HG03135 (cell line): ENCODE results near the gene GCNT1.
"Not testable (repeated sequence)": the region's sequence is repeated elsewhere in the genome, so short reads cannot be mapped to it uniquely, and the experiment has no call there.

Experiments
- ATAC-seq: cut with Tn5 transposase; IDR thresholded peaks from one replicate; pipeline ENCODE4 v1.9.1; 2021; ENCODE audit warnings: mild to moderate bottlenecking, moderate library complexity; ENCODE audit not compliant: unreplicated experiment

The GCNT1 gene

GRCh38 chr9:76479337-76479736 is 20.4 kb downstream of the GCNT1 start:
- ATAC-seq = not testable (repeated sequence)

- ATAC-seq = no peak
These were observed 27.2 kb downstream of the GCNT1 start for GRCh38 chr9:76486151-76486550.

GRCh38 chr9:76490249-76490990 is 31.4 kb downstream of the GCNT1 start:
- ATAC-seq = no peak

GRCh38 chr9:76491056-76491455 is 32.1 kb downstream of the GCNT1 start:
- not testable (repeated sequence) for ATAC-seq

DNA sequence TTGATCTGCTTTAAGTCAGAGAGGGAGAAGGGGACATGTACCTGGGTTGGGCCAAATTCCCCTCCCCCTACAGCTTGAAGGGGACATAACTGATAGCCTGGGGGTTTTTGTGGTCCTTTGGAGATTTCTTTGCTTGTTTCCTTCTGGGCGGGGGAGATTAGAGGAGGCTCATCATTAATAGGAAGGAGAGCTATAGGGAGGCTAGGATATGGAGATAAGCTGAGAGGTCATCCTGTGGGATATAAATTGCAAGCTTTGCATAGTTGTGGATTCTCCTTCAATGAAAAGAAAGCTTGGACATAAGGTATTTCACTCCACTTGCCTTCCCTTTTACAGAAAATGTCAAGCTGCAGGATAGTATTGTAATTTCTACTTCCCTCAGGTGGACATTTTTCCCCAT is 34.5 kb downstream of the GCNT1 start:
- ATAC-seq = not testable (repeated sequence)

GRCh38 chr9:76500061-76500460 is 41.1 kb downstream of the GCNT1 start:
- no peak for ATAC-seq

DNA sequence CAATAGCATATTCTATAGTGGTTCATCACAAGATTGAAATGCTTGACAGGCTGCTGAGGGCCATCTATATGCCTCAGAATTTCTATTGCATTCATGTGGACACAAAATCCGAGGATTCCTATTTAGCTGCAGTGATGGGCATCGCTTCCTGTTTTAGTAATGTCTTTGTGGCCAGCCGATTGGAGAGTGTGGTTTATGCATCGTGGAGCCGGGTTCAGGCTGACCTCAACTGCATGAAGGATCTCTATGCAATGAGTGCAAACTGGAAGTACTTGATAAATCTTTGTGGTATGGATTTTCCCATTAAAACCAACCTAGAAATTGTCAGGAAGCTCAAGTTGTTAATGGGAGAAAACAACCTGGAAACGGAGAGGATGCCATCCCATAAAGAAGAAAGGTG is 43.8 kb downstream of the GCNT1 start:
- ATAC-seq = no peak

DNA sequence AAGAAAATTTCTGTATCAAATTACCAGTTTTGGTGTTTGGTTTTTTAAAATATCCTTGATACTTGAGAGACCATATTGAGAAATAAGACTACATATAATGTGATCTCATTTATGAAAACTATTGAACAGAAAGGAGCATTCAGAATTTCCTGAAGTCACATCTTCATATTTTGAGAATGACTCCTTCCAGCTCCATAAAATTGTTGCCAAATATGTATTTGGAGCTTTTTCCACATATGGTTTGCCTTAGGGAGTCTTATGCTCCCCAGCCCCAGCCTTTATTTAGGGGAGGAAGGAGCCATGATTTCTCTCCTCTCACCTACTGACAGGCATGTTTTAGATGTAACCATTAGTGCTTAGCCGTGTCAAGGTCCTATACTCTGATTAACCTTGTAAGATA is 51.1 kb downstream of the GCNT1 start:
- no peak for ATAC-seq

DNA sequence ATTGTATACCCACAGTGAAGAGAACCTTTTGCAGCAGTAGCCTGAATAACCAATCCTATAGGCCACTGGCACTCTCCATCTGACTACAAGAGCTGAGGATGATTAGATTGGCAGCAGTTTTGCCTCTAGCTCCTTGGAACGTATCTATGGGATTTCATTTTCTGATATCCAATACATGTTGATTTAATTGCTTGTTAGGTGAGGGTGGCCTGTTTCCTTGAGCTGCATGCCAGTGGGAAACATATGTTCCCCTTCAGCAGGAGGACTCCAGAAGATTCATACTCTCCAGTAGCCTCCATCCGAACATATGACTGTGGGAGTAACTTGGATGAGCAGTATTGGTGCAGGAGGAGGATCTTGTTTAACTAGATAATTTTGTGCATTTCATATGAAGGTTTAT is 51.5 kb downstream of the GCNT1 start:
- no peak for ATAC-seq

DNA sequence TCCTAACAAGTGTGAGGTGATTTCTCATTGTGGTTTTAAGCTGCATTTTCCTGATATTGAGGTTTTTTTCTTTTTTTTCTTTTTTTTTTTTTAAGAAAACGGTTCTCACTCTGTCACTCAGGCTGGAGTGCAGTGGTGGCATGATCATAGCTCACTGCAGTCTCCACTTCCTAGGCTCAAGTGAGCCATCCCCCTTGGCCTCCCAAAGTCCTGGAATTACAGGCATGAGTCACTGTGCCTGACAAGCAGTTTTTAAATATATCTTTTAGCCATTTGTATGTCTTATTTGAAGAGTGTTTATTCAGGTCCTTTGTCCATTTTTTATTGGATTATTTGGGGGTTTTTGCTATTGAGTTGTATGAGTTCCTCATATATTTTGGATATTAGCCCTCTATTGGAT is 53.8 kb downstream of the GCNT1 start:
- no peak for ATAC-seq

- ATAC-seq = no peak
These were observed 57.4 kb downstream of the GCNT1 start for GRCh38 chr9:76516350-76516749.

GRCh38 chr9:76516871-76517270 is 57.9 kb downstream of the GCNT1 start:
- no peak for ATAC-seq

DNA sequence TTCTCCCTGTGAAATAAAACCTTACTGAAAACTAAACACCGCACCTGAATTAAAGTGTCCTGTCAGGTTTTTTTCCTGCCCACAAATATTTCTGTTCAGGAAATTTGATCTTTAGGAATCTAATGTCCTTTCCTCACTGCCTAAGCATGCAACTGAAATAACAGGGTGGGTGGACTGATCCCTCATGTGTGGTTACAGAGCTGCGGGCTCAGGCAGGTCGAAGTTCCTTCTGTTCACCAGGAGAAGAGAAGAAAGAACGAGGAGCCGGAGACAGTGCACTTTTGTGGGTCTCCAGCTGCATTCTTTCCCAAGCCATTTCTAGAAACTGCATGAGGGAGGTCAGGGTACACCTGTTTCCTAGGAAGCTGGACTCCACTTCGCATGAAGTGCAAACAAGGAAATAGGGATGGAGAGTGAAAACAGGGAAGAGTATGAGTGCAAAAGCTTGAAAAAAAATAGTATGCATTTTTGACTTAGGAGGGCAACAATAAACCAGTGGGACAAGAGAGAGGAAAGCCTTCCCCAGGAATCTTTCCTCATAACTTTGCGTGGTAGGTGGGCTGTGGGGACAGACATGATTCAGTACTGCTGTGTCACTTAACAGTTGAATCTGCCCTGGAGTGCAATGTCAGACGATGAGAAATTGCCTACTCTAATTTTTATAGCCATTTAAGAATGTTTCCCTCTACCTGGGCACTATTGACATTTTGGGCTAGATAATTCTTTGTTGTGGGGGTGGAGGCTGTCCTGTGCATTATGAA is 60.3 kb downstream of the GCNT1 start:
- no peak for ATAC-seq

DNA sequence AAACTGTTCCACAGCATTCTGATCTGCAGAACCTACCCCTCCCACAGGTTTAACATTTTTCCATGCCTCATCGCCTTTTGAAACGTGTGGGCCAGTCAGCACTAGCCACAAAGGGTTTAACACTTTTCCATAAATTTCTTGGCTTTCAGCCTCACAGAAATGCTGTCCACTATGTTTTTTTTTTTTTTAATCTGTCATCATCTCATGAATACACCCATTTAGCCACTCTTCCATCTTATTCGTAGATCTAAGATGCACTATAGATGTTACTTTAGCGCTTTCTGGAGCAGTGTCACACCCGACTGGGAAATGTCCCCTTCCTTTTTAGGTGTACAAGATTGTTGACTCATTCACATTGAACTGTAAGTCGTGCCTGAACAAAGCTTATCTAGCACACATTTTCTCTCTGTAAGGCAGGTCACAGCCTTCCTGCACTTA is 62.3 kb downstream of the GCNT1 start:
- no peak for ATAC-seq

DNA sequence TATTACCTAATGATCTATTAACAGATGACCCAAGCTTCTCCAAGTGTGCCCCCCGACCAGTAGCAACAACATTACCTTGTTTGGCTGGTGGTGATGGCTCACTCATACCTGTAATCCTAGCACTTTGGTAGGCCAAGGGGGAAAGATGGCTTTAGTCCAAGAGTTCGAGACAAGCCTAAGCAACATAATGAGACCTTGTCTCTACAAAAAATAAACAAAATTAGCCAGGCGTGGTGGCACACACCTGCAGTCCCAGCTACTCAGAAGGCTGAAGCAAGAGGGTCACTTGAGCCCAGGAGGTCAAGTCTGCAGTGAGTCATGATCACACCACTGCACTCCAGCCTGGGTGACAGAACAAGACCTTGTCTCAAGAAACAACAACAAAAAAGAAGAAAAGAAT is 62.9 kb downstream of the GCNT1 start:
- no peak for ATAC-seq

GRCh38 chr9:76523617-76524200 is 64.7 kb downstream of the GCNT1 start:
- ATAC-seq = not testable (repeated sequence)

- no peak for ATAC-seq
These were observed 66.2 kb downstream of the GCNT1 start for GRCh38 chr9:76525196-76525595.

- no peak for ATAC-seq
These were observed 67.0 kb downstream of the GCNT1 start for GRCh38 chr9:76526026-76526425.

DNA sequence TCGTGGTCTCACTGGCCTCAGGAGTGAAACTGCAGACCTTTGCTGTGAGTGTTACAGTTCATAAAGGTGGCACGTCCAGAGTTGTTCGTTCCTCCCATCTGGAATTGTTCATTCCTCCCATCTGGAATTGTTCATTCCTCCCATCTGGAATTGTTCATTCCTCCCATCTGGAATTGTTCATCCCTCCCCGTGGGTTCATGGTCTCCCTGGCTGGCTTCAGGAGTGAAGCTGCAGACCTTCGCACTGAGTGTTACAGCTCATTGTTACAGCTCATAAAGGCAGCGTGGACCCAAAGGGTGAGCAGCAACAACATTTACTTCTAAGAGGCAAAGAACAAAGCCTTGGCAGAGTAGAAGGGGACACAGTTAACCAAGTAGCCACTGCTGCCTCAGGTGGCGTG is 69.1 kb downstream of the GCNT1 start:
- ATAC-seq = no peak

GRCh38 chr9:76528642-76529190 is 69.7 kb downstream of the GCNT1 start:
- ATAC-seq = no peak

- no peak for ATAC-seq
These were observed 70.7 kb downstream of the GCNT1 start for GRCh38 chr9:76529653-76530052.
